LoVo (cell line): ENCODE measurements around the gene HNRNPA1.
"Not testable (repeated sequence)": the region's sequence is repeated elsewhere in the genome, so short reads cannot be mapped to it uniquely, and the experiment has no call there.

Experiments
- DNase-seq: peaks from one replicate; pipeline ENCODE4 v3.0.0-alpha.2; 2016; ENCODE audit warnings: low spot score

Gene HNRNPA1

GRCh38 chr12:54280468-54281260 is at the start of gene HNRNPA1:
HNRNPA1 (plus strand) TSS chr12:54280726; CDS start chr12:54280808, 82 bp downstream.
- peak; percentile 100 for DNase-seq

GRCh38 chr12:54231269-54231668 is 49.3 kb upstream of the HNRNPA1 start:
- DNase-seq = not testable (repeated sequence)

GRCh38 chr12:54232790-54233189 is 47.7 kb upstream of the HNRNPA1 start:
- DNase-seq = no peak

- DNase-seq = no peak
These were observed 42.0 kb upstream of the HNRNPA1 start for GRCh38 chr12:54238531-54238930.

- no peak for DNase-seq
These were observed 40.9 kb upstream of the HNRNPA1 start for GRCh38 chr12:54239620-54240019.

- DNase-seq = no peak
These were observed 40.4 kb upstream of the HNRNPA1 start for GRCh38 chr12:54240129-54240528.

- DNase-seq = no peak
These were observed 39.4 kb upstream of the HNRNPA1 start for GRCh38 chr12:54240971-54241588.

GRCh38 chr12:54246011-54246641 is 34.4 kb upstream of the HNRNPA1 start:
- DNase-seq = no peak

GRCh38 chr12:54249489-54249888 is 31.0 kb upstream of the HNRNPA1 start:
- no peak for DNase-seq

- peak; percentile 48 for DNase-seq
These were observed 28.8 kb upstream of the HNRNPA1 start for GRCh38 chr12:54251667-54252284.

- DNase-seq = no peak
These were observed 27.3 kb upstream of the HNRNPA1 start for GRCh38 chr12:54253240-54253639.

- DNase-seq = no peak
These were observed 23.2 kb upstream of the HNRNPA1 start for GRCh38 chr12:54257332-54257731.

- no peak for DNase-seq
These were observed 22.3 kb upstream of the HNRNPA1 start for GRCh38 chr12:54258201-54258681.

GRCh38 chr12:54259194-54260011 is 21.1 kb upstream of the HNRNPA1 start:
- DNase-seq = no peak

- DNase-seq = no peak
These were observed 18.6 kb upstream of the HNRNPA1 start for GRCh38 chr12:54261815-54262402.

- peak; percentile 34 for DNase-seq
These were observed 18.1 kb upstream of the HNRNPA1 start for GRCh38 chr12:54262403-54262925.

GRCh38 chr12:54265364-54265812 is 15.1 kb upstream of the HNRNPA1 start:
- no peak for DNase-seq

- DNase-seq = no peak
These were observed 13.7 kb upstream of the HNRNPA1 start for GRCh38 chr12:54266852-54267251.

- no peak for DNase-seq
These were observed 10.2 kb upstream of the HNRNPA1 start for GRCh38 chr12:54270345-54270744.

GRCh38 chr12:54272214-54272613 is 8.3 kb upstream of the HNRNPA1 start:
- no peak for DNase-seq

GRCh38 chr12:54273981-54274380 is 6.5 kb upstream of the HNRNPA1 start:
- DNase-seq = no peak
